Endothelial cell of umbilical vein (primary cell): Measurements from ENCODE around the gene PDCD2. TPM values are rescaled to one million over a fixed set of nuclear protein-coding genes. Genes with fewer than 3 reads are reported as not detected.

ENCODE experiments used
- BruUV-seq: library from RNA; stranded (reverse); fragments of 400-500 nt; replicated peaks from 2 replicates; lab custom pipeline; 2021; lab: Mats Ljungman, UMichigan
- CTCF ChIA-PET: fragments of 300-600, 350-600 bp; sonication (Branson Sonifier 250); formaldehyde crosslinking; loops from one replicate; lab custom pipeline; 2021; ENCODE audit warnings: antibody characterized with exemption, inconsistent platforms; lab: Charles Lee
- POLR2A ChIA-PET: fragments of 300-600, 350-600 bp; sonication (Branson Sonifier 250); formaldehyde crosslinking; loops from one replicate; lab custom pipeline; 2021; ENCODE audit warnings: antibody characterized with exemption, inconsistent platforms; lab: Charles Lee
- DNase-seq: peaks from one replicate; pipeline ENCODE4 v3.0.0-alpha.2; 2011; ENCODE audit warnings: low read depth, low spot score
- FAIRE-seq: peaks from 2 replicates; lab custom pipeline; 2011; peaks lifted over from hg19 to GRCh38; lab: Jason Lieb, UNC
- H2AFZ ChIP-seq: 2 replicates; pipeline ENCODE4 v1.6.0; 2012; ENCODE audit warnings: low read depth, low read length, control low read depth, inconsistent platforms
- H3K27ac ChIP-seq: 2 replicates; pipeline ENCODE4 v1.5.1; 2011; ENCODE audit warnings: low read depth, mild to moderate bottlenecking, control low read depth, low read length, moderate library complexity; ENCODE audit not compliant: insufficient read depth
- H3K27me3 ChIP-seq, 2 experiments: 2 replicates each; pipeline versions ENCODE4 v1.6.0 to v1.6.1; 2011; ENCODE audit warnings: low read length in 2 of 2, mixed read lengths in 1 of 2; ENCODE audit not compliant: control insufficient read depth in 2 of 2, insufficient read depth in 2 of 2
- H3K36me3 ChIP-seq, 2 experiments: 2 replicates in 1 of 2; 3 replicates in 1 of 2; pipeline ENCODE4 v1.5.1; 2011; ENCODE audit warnings: low read length in 2 of 2, mild to moderate bottlenecking in 1 of 2, moderate library complexity in 1 of 2; ENCODE audit not compliant: control insufficient read depth in 2 of 2, insufficient read depth in 2 of 2; ENCODE audit errors: extremely low read depth in 1 of 2
- H3K4me1 ChIP-seq: 3 replicates; pipeline ENCODE4 v1.5.1; 2011; ENCODE audit warnings: mild to moderate bottlenecking, low read length; ENCODE audit not compliant: control insufficient read depth, insufficient read depth; ENCODE audit errors: extremely low read depth
- H3K4me2 ChIP-seq: 2 replicates; pipeline ENCODE4 v1.6.1; 2011; ENCODE audit warnings: low read length, control low read depth, mixed read lengths; ENCODE audit not compliant: insufficient read depth
- H3K4me3 ChIP-seq, 3 experiments: fragments of 200-600 bp in 1 of 3; sonication (generic), shearing (Covaris generic) in 1 of 3; replicated peaks in 1 of 3; 2 replicates each; pipeline ENCODE4 v1.5.1; 2011 to 2016; ENCODE audit warnings: control low read depth in 3 of 3, low read length in 3 of 3, mild to moderate bottlenecking in 2 of 3, inconsistent platforms in 1 of 3, low read depth in 1 of 3, moderate library complexity in 1 of 3; ENCODE audit not compliant: insufficient read depth in 1 of 3
- H3K79me2 ChIP-seq: 2 replicates; pipeline ENCODE4 v1.6.0; 2012; ENCODE audit warnings: low read length, inconsistent platforms; ENCODE audit not compliant: control insufficient read depth, insufficient read depth
- H3K9ac ChIP-seq: replicated peaks from 2 replicates; pipeline ENCODE3; 2011; ENCODE audit warnings: low read length, control low read depth; ENCODE audit not compliant: insufficient read depth; ENCODE audit errors: extremely low read depth
- H3K9me1 ChIP-seq: replicated peaks from 3 replicates; pipeline ENCODE4 v1.6.0; 2011; ENCODE audit warnings: mild to moderate bottlenecking, low read length; ENCODE audit not compliant: control insufficient read depth, insufficient read depth; ENCODE audit errors: extremely low read depth
- H3K9me3 ChIP-seq: replicated peaks from 2 replicates; pipeline ENCODE4 v1.5.1; 2012; ENCODE audit warnings: low read length, inconsistent platforms; ENCODE audit not compliant: control insufficient read depth, insufficient read depth
- H4K20me1 ChIP-seq: replicated peaks from 2 replicates; pipeline ENCODE3; 2011; ENCODE audit warnings: mild to moderate bottlenecking, low read length; ENCODE audit not compliant: control insufficient read depth, insufficient read depth; ENCODE audit errors: extremely low read depth
- EZH2 ChIP-seq: IDR thresholded peaks from 2 replicates; pipeline ENCODE4 v1.6.1; 2012; ENCODE audit warnings: borderline replicate concordance, low read depth, mild to moderate bottlenecking, moderate library complexity, low read length, inconsistent platforms; ENCODE audit not compliant: severe bottlenecking
- FOS ChIP-seq: IDR thresholded peaks from 2 replicates; pipeline ENCODE4 v1.6.1; 2011; ENCODE audit warnings: mild to moderate bottlenecking, low read length, moderate library complexity, borderline replicate concordance; ENCODE audit not compliant: insufficient read depth
- GATA2 ChIP-seq: IDR thresholded peaks from 2 replicates; pipeline ENCODE4 v1.7.0; 2011; ENCODE audit warnings: low read depth, mild to moderate bottlenecking, moderate library complexity, mixed read lengths, low read length; ENCODE audit not compliant: insufficient read length, insufficient read depth
- JUN ChIP-seq: IDR thresholded peaks from 2 replicates; pipeline ENCODE4 v1.6.1; 2011; ENCODE audit warnings: borderline replicate concordance, low read depth; ENCODE audit not compliant: insufficient read length, insufficient read depth
- MYC ChIP-seq: IDR thresholded peaks from one replicate; pipeline ENCODE4 v1.6.1; 2011; ENCODE audit warnings: mild to moderate bottlenecking, low read depth, low read length
- POLR2A ChIP-seq: IDR thresholded peaks from 2 replicates; pipeline ENCODE4 v1.6.1; 2012; ENCODE audit warnings: low read depth, mild to moderate bottlenecking, control low read depth, low read length
- POLR2AphosphoS5 ChIP-seq: IDR thresholded peaks from 2 replicates; pipeline ENCODE4 v1.6.1; 2012; ENCODE audit warnings: low read depth, mild to moderate bottlenecking, control low read depth, low read length, moderate library complexity; ENCODE audit not compliant: insufficient read depth
- dilution Hi-C: fragments of 300-500 bp; cut with MboI; formaldehyde crosslinking; loops from one replicate; pipeline ENCODE4 v1.15.0; 2019; ENCODE audit warnings: low sequenced_read_pairs; ENCODE audit not compliant: extremely low pct_ligation_motif_present
- intact Hi-C: fragments of 100-400 bp; cut with micrococcal nuclease; formaldehyde crosslinking; loops from one replicate; pipeline ENCODE4 v1.10.0; 2022
- polyA plus RNA-seq, 4 experiments: library from polyadenylated mRNA; depleted of rRNA in 3 of 4; stranded (reverse) in 3 of 4; unstranded in 1 of 4; fragments of >200 nt; gene quantifications; 2 replicates each; pipeline versions ENCODE4 v1.2.1 to v1.2.3, GENCODE V29; 2011 to 2012; ENCODE audit warnings: missing spikeins in 1 of 4
- total RNA-seq: library from RNA; stranded (reverse); gene quantifications from 2 replicates; pipeline ENCODE4 v1.2.3, GENCODE V29; 2021
- TF ChIP-seq, protein P1 (sequence below): IDR thresholded peaks from 2 replicates; pipeline ENCODE4 v1.6.1; 2011; ENCODE audit not compliant: insufficient read depth, insufficient read length
- TF ChIP-seq, protein P2 (sequence below), 2 donors: IDR thresholded peaks; 1 replicate in 1 of 2; 2 replicates in 1 of 2; pipeline ENCODE4 v1.5.1; 2011; ENCODE audit warnings: low read length in 2 of 2, mild to moderate bottlenecking in 2 of 2, moderate library complexity in 2 of 2, control low read depth in 1 of 2, inconsistent platforms in 1 of 2, low read depth in 1 of 2; ENCODE audit not compliant: insufficient read depth in 1 of 2; ENCODE audit errors: extremely low read depth in 1 of 2

PDCD2 gene
- total and polyA plus RNA-seq, 2 donors (not counting 3 experiments of a cell fraction or from before 2014, with no cell fraction given), result 53.9 to 67.8 TPM

DNA sequence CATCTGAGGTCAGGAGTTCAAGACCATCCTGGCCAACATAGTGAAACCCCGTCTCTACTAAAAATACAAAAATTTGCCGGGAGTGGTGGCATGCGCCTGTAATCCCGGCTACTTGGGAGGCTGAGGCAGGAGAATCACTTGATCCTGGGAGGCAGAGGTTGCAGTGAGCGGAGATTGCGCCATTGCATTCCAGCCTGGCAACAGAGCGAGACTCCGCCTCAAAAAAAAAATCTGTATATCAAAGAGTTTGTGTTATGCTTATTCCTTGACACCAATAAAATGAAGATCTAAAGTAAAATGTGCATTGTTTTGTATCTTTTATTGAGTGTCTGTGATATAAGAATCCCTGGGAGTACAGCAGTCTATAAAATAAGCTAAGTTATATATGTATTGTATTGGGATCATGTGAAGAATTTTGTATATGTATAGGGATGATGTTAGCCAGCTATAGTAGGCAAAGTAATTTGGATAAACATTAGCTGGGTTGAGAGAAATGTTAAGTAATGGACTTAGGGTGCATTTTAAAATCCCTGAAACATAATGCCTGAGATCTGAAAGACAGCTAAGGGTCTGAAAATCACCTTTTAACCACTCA lies 19.4 kb downstream of the PDCD2 start:
- H3K9me1 ChIP-seq, result no peaks in the 10 kb centered on the region
- no peak overlapping the region for H3K27ac ChIP-seq
- TF ChIP-seq FOS, result no peak
- TF ChIP-seq, protein P1, sequence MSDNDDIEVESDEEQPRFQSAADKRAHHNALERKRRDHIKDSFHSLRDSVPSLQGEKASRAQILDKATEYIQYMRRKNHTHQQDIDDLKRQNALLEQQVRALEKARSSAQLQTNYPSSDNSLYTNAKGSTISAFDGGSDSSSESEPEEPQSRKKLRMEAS, result no peak
- TF ChIP-seq GATA2, result no peak
- TF ChIP-seq MYC, result no peak
- TF ChIP-seq JUN, result no peak
- no peak for TF ChIP-seq POLR2A
- TF ChIP-seq EZH2, result no peak
- TF ChIP-seq, protein P2, sequence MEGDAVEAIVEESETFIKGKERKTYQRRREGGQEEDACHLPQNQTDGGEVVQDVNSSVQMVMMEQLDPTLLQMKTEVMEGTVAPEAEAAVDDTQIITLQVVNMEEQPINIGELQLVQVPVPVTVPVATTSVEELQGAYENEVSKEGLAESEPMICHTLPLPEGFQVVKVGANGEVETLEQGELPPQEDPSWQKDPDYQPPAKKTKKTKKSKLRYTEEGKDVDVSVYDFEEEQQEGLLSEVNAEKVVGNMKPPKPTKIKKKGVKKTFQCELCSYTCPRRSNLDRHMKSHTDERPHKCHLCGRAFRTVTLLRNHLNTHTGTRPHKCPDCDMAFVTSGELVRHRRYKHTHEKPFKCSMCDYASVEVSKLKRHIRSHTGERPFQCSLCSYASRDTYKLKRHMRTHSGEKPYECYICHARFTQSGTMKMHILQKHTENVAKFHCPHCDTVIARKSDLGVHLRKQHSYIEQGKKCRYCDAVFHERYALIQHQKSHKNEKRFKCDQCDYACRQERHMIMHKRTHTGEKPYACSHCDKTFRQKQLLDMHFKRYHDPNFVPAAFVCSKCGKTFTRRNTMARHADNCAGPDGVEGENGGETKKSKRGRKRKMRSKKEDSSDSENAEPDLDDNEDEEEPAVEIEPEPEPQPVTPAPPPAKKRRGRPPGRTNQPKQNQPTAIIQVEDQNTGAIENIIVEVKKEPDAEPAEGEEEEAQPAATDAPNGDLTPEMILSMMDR (IDR thresholded peaks at IDR 0.05; ENCODE audit: extremely low read depth in 1 of 2, insufficient read depth in 1 of 2, low read depth in 1 of 2, low read length in 2 of 2), result no peak
- TF ChIP-seq POLR2AphosphoS5, result no peak
- no TSS peak for BruUV-seq
- ChIA-PET CTCF (no interaction called here), POLR2A (interaction anchor here (1.0 kb wide), 1 partner anchor 19 kb away, joined by 3 read pairs; no protein-coding TSS in a partner anchor)
- no peaks in the 10 kb centered on the region for H3K27me3 ChIP-seq
- no peaks in the 10 kb centered on the region for H4K20me1 ChIP-seq
- H3K9me3 ChIP-seq, result no peaks in the 10 kb centered on the region
- no peak overlapping the region for H2AFZ ChIP-seq
- no peak overlapping the region for H3K4me2 ChIP-seq
- FAIRE-seq (no peak), DNase-seq (no peak)
- peaks cover 3% of the 10 kb centered on the region for H3K79me2 ChIP-seq
- no peak overlapping the region for H3K9ac ChIP-seq
- H3K36me3 ChIP-seq, result peaks cover 8 to 18% of the 10 kb centered on the region in 2 experiments
- intact Hi-C loops (no loop called here), dilution Hi-C loops (no loop called here)
- no peak overlapping the region for H3K4me3 ChIP-seq
- no peaks in the 10 kb centered on the region for H3K4me1 ChIP-seq
